GM18909 (cell line): ENCODE results near the gene PXMP4.
"Not testable (repeated sequence)": the region's sequence is repeated elsewhere in the genome, so short reads cannot be mapped to it uniquely, and the experiment has no call there.

Source experiments
- ATAC-seq: cut with Tn5 transposase; IDR thresholded peaks from one replicate; pipeline ENCODE4 v1.9.1; 2021; ENCODE audit warnings: mild to moderate bottlenecking; ENCODE audit not compliant: unreplicated experiment, poor library complexity

PXMP4 gene

GRCh38 chr20:33719989-33720709, at the start of gene PXMP4:
Gene PXMP4 (minus strand): TSS chr20:33720310. CDS start chr20:33720207, 103 bp downstream.
- ATAC-seq: peak; percentile 96

GRCh38 chr20:33769043-33769442, 48.9 kb upstream of the PXMP4 start:
- no peak for ATAC-seq

- ATAC-seq: no peak
These were observed 47.6 kb upstream of the PXMP4 start for GRCh38 chr20:33767777-33768138.

- ATAC-seq: no peak
These were observed 46.6 kb upstream of the PXMP4 start for GRCh38 chr20:33766686-33767085.

- ATAC-seq: no peak
These were observed 45.5 kb upstream of the PXMP4 start for GRCh38 chr20:33765592-33765991.

GRCh38 chr20:33765099-33765498, 45.0 kb upstream of the PXMP4 start:
- ATAC-seq: no peak

GRCh38 chr20:33761698-33762250, 41.7 kb upstream of the PXMP4 start:
- no peak for ATAC-seq

- no peak for ATAC-seq
These were observed 37.3 kb upstream of the PXMP4 start for GRCh38 chr20:33757458-33757857.

- no peak for ATAC-seq
These were observed 36.9 kb upstream of the PXMP4 start for GRCh38 chr20:33757046-33757445.

- ATAC-seq: not testable (repeated sequence)
These were observed 35.9 kb upstream of the PXMP4 start for GRCh38 chr20:33755936-33756490.

GRCh38 chr20:33753763-33754162, 33.7 kb upstream of the PXMP4 start:
- no peak for ATAC-seq

GRCh38 chr20:33753143-33753542, 33.0 kb upstream of the PXMP4 start:
- no peak for ATAC-seq

GRCh38 chr20:33751775-33752174, 31.7 kb upstream of the PXMP4 start:
- no peak for ATAC-seq

GRCh38 chr20:33746325-33746998, 26.4 kb upstream of the PXMP4 start:
- ATAC-seq: no peak

GRCh38 chr20:33744773-33745385, 24.8 kb upstream of the PXMP4 start:
- ATAC-seq: no peak

GRCh38 chr20:33744181-33744580, 24.1 kb upstream of the PXMP4 start:
- no peak for ATAC-seq

GRCh38 chr20:33740189-33740588, 20.1 kb upstream of the PXMP4 start:
- ATAC-seq: no peak

GRCh38 chr20:33739493-33739892, 19.4 kb upstream of the PXMP4 start:
- no peak for ATAC-seq

- ATAC-seq: no peak
These were observed 16.9 kb upstream of the PXMP4 start for GRCh38 chr20:33736962-33737361.

GRCh38 chr20:33733654-33734576, 13.8 kb upstream of the PXMP4 start:
- no peak for ATAC-seq
